ENCODE results near the gene IFNAR2.

The IFNAR2 gene

DNA sequence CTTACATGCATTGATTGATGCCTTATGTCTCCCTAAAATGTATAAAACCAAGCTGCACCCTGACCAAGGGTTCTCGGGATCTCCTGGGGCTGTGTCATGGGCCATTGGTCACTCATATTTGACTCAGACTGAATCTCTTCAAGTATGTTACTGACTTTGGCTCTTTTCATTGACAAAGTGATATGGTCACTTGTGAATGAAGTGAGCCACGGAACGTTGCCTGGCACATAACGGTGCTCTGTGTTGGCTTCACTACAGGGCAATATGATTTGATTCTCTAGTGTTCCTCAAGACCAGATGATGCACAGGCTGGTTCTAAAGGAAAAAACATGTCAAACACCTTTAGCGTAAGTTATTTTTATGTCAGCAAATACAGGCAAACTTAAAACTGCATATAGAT is 25.0 kb downstream of the IFNAR2 start:
- TF ChIP-seq, protein P1, sequence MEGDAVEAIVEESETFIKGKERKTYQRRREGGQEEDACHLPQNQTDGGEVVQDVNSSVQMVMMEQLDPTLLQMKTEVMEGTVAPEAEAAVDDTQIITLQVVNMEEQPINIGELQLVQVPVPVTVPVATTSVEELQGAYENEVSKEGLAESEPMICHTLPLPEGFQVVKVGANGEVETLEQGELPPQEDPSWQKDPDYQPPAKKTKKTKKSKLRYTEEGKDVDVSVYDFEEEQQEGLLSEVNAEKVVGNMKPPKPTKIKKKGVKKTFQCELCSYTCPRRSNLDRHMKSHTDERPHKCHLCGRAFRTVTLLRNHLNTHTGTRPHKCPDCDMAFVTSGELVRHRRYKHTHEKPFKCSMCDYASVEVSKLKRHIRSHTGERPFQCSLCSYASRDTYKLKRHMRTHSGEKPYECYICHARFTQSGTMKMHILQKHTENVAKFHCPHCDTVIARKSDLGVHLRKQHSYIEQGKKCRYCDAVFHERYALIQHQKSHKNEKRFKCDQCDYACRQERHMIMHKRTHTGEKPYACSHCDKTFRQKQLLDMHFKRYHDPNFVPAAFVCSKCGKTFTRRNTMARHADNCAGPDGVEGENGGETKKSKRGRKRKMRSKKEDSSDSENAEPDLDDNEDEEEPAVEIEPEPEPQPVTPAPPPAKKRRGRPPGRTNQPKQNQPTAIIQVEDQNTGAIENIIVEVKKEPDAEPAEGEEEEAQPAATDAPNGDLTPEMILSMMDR (conservative IDR thresholded peaks at IDR 0.05; ENCODE audit: low read length), result no peak
- no peak overlapping the region for H3K4me3 ChIP-seq (ENCODE audit: low read length)
- DNase-seq (ENCODE audit: low read depth), result no peak

DNA sequence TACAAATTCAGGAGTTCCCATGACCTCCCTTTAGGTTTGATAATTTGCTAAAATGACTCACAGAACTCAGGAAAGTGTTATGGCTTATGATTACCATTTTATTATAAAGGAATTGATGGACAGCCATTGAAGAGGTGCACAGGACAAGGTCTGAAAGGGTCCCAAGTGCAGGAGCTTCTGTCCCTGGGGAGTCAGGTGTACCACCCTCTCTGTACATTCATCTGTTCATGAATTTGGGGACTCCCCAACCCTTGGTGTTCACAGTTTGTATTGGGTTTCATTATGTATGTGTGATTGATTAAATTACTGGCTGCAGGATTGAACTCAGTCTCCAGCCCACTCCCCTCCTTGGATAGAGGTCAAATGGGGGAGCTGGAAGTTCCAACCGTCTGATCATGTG is 25.7 kb downstream of the IFNAR2 start:
- no peak overlapping the region for H3K4me3 ChIP-seq (ENCODE audit: low read length)
- TF ChIP-seq, protein P1 (conservative IDR thresholded peaks at IDR 0.05; ENCODE audit: low read length), result no peak
- no peak for DNase-seq (ENCODE audit: low read depth)

- DNase-seq (ENCODE audit: low read depth), result no peak
- TF ChIP-seq, protein P1 (conservative IDR thresholded peaks at IDR 0.05; ENCODE audit: low read length), result no peak
- H3K4me3 ChIP-seq (ENCODE audit: low read length), result no peak overlapping the region
These were observed 26.3 kb downstream of the IFNAR2 start for GRCh38 chr21:33256019-33256418.

DNA sequence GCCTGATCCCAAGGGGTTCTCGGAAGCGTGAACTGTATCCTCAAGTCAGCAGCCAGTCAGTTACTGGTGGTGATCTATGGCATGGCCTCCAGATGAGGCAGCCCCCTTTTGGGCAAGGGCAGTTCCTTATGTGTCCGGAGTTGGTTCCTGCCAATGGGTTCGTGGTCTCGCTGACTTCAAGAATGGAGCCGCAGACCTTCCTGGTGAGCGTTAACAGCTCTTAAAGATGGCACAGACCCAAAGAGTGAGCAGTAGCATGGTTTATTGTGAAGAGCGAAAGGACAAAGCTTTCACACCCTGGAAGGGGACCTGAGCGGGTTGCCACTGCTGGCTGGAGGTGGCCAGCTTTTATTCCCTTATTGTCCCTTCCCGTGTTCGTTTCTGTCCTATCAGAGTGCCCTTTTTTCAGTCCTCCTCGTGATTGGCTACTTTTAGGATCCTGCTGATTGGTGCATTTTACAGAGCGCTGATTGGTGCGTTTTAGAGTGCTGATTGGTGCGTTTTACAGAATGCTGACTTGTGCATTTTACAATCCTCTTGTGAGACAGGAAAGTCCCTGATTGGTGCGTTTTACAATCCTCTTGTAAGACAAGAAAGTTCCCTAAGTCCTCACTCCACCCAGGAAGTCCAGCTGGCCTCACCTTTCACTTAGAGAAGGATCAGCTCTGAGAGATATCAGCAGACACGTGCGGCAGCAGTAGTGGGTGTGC is 27.5 kb downstream of the IFNAR2 start:
- no peak for DNase-seq (ENCODE audit: low read depth)
- H3K4me3 ChIP-seq (ENCODE audit: low read length), result no peak overlapping the region
- TF ChIP-seq, protein P1 (conservative IDR thresholded peaks at IDR 0.05; ENCODE audit: low read length), result no peak

DNA sequence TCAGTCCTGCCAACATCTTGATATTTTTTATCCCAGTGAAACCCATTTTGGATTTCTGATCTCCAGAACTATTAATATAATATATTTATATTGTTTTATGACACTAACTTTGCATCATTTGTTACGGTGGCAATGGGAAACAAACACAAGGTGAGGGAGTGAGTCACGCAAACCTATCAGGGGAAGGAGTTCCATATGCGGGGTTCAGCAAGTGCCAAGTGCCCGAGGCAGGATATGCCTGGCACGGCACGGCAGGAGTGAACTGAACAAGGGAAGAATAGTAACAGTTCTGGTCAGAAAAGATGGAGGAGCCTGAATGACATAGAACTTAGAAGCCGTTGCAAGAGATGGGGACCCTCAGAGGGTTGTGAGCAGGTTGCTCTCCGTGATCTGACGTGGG is 28.7 kb downstream of the IFNAR2 start:
- no peak overlapping the region for H3K4me3 ChIP-seq (ENCODE audit: low read length)
- no peak for DNase-seq (ENCODE audit: low read depth)
- TF ChIP-seq, protein P1 (conservative IDR thresholded peaks at IDR 0.05; ENCODE audit: low read length), result no peak

DNA sequence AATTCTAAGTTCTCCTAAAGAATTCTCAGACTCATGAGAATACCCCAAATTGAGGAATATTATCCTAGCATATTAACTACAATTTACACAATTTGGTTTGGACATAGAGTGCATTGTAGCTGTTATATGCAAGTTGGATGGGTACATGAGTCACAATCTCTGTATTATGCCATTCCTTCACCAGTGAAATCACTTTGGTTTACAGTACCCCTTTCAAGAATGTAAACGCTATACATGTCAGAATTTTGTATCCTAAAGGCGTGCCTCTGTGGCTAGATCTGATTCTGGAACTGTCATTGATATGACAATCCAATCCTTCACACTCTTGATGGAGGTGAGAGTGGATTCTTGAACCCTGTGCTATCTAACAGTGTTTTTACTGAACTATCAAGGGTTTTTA is 29.7 kb downstream of the IFNAR2 start:
- H3K4me3 ChIP-seq (ENCODE audit: low read length), result no peak overlapping the region
- peak; percentile 22 for DNase-seq (ENCODE audit: low read depth)
- TF ChIP-seq, protein P1 (conservative IDR thresholded peaks at IDR 0.05; ENCODE audit: low read length), result no peak

DNA sequence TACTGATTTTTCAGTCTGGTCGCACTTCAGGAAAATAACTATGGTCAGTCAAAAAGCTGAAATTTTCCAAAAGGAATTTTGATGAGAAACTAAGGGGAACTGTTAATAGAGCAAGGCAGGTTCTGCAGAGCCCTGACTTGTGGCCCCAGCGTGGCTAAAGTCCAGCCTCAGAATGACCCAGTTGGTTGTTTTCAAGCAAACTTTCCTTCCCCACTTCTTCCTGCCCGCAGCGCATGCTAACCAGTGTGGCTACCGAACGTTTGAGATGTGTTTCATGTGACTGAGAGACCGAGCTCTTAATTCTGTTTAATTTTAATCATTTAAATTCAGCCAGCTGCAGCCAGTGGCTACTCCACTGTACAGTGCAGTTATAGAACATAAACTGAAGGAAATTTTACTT is 30.3 kb downstream of the IFNAR2 start:
- no peak for DNase-seq (ENCODE audit: low read depth)
- TF ChIP-seq, protein P1 (conservative IDR thresholded peaks at IDR 0.05; ENCODE audit: low read length), result no peak
- no peak overlapping the region for H3K4me3 ChIP-seq (ENCODE audit: low read length)
